DMS153 treated with DMSO at 0.1 percent for 48 hours (cell line): ENCODE data around the gene PATL2.
"Not testable (repeated sequence)": the region's sequence is repeated elsewhere in the genome, so short reads cannot be mapped to it uniquely, and the experiment has no call there.

ENCODE experiments used
- DNase-seq: peaks from one replicate; lab custom pipeline; 2025; ENCODE audit not compliant: unreplicated experiment; lab: John Stamatoyannopoulos, UW

PATL2 gene

DNA sequence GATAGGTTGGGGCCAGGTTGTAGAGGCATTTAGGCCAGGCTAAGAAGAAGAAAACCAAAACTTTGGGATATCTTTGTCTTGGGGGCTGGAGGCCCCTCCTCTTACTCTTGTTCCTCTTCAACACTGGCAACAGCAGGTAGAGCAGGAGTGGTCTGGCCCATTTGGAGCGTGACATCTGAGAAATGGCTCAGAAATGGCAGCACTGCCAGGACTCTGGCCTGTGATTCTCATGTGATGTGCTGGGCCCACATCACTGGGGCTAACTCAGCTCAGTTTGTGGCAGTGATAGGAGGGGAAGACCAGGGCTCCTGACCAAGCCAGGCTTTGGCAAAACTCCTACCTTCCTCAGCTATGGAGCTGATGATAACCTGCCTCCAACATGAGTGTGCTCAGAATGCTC lies 18.5 kb downstream of the PATL2 start:
- no peak for DNase-seq

- DNase-seq = not testable (repeated sequence)
Observed at GRCh38 chr15:44690245-44690644, 20.9 kb downstream of the PATL2 start.

DNA sequence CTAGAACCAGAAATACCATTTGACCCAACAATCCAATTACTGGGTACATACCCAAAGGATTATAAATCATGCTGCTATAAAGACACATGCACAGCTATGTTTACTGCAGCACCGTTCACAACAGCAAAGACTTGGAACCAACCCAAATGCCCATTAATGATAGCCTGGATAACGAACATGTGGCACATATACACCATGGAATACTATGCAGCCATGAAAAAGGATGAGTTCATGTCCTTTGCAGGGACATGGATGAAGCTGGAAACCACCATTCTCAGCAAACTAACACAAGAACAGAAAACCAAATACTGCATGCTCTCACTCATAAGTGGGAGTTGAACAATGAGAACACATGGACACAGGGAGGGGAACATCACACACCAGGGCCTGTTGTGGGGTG lies 21.8 kb downstream of the PATL2 start:
- not testable (repeated sequence) for DNase-seq

- peak; percentile 9 for DNase-seq
Observed at GRCh38 chr15:44682809-44683682, 28.1 kb downstream of the PATL2 start.

DNA sequence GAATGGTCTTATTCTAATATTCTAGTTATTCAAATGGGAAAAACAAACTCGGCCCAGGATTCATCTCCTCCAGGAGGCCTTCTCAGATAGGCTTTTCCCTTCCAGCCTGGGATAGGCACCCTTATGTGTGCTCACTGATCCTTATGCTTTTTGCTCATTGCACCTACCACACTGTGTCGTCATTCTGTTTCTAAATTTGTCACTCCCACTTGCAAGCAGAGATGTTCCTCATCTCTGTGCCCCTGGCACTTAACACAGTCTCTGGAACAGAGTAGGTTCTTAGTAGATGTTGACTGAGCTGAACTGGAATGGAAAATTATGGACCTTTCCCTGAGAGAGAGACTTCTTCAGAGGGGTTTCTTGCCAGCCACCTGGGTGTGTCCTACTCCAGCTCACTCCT lies 28.9 kb downstream of the PATL2 start:
- no peak for DNase-seq

DNA sequence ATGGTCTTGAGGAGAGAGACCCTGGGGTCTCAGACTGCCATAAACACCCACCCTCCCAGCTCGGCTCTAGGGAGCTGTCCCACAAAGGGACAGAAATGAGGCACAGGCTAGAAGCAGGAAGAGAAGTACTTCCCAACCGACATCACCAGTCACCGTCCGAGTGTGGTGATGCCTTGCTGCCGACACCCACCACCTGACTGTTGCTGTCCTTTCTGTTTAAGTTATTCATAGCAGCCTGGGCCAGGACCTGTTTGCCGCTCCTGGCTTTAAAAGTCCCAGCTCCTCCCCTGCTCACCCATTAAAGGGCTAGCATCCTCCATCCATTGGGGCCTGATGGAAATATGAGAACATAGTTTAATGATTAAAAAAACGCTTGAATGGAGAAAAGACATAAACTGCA lies 34.4 kb downstream of the PATL2 start:
- DNase-seq = no peak

- DNase-seq = no peak
Observed at GRCh38 chr15:44675911-44676310, 35.2 kb downstream of the PATL2 start.

- DNase-seq = no peak
Observed at GRCh38 chr15:44673639-44674038, 37.5 kb downstream of the PATL2 start.

GRCh38 chr15:44670087-44670950 lies 40.8 kb downstream of the PATL2 start:
- no peak for DNase-seq

GRCh38 chr15:44668921-44669320 lies 42.2 kb downstream of the PATL2 start:
- no peak for DNase-seq

DNA sequence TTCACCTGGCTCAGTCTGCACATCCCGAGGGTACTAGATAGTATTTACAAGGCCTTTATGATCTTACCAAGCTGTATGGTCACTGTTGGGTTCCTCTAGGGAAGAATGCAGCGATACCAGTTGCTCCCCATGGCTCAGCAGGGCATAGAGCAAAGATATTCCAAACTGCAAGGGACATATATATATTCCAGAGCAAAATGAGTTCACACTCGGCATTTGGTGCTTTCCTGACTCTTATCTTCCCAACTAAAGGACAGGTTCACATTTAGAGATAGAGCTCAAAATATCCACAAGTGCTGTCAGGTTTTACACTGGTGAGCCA lies 44.1 kb downstream of the PATL2 start:
- no peak for DNase-seq

GRCh38 chr15:44666210-44667038 lies 44.7 kb downstream of the PATL2 start:
- DNase-seq = no peak

- peak; percentile 76 for DNase-seq
Observed at GRCh38 chr15:44663410-44664308, 47.5 kb downstream of the PATL2 start, which contains the start of gene SPG11. Gene SPG11, minus strand, starts transcription at chr15:44663662. Its CDS starts 15 bp downstream, at chr15:44663647.

DNA sequence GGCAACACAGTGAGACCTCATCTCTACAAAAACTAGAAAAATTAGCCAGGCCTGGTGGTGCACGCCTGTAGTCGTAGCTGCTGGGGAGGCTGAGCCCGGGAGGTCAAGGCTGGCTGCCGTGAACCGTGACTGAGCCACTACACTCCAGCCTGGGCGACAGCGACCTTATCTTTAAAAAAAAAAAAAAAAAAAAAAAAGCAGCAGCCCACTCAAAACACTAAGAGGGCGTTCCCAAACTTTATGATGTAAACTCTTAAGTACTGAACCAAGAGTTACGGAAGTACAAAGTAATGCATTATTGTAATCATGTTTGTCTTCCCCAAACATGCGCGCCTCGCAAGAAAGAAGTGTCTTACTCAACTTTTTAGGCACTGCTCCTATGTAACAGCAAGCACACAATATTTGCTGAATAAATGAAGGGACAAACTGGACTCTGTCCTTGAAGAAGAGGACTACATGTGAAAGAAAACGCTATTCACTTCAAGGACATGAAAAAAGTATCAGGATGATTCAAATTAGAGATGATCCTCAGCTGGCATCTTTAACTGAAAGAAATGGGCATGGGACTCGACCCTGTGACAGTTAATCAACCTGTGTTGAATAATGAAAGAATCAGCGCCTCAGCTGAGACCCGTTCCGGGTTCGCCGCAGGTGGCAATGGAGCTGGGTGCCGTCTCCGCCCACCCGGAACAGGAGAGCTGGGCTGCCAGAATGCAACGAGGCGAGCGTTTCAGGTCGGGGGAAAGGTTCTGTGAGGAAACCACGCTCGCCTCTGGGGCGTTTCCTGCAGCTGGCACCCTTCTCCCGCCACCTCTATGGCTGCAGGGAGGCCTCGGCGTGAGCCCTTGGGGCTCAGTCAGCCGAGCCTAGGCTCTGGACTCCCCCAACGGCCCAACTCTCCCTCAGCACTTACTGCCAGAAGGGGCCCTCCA lies 48.4 kb downstream of the PATL2 start:
- peak; percentile 3 for DNase-seq

- no peak for DNase-seq
Observed at GRCh38 chr15:44661576-44661975, 49.5 kb downstream of the PATL2 start.

- no peak for DNase-seq
Observed at GRCh38 chr15:44659056-44659455, 52.1 kb downstream of the PATL2 start.

DNA sequence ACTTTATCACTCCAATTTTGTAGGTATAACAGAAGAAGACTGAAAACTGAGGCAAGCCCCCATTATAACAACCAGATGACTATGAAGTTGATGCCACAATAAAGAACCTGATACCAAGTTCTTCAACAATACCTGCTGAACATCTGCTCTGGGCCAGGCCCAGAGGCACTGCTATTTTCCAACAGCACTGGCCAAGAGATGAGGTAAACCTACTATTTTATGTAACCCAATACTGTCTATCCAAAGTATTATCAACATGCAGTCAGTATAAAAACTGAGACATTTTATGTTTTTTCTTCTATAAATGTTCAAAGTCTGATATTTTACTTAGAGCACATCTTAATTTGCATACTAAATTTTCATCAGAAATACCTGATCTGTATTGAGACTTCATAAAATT lies 53.7 kb downstream of the PATL2 start:
- no peak for DNase-seq

DNA sequence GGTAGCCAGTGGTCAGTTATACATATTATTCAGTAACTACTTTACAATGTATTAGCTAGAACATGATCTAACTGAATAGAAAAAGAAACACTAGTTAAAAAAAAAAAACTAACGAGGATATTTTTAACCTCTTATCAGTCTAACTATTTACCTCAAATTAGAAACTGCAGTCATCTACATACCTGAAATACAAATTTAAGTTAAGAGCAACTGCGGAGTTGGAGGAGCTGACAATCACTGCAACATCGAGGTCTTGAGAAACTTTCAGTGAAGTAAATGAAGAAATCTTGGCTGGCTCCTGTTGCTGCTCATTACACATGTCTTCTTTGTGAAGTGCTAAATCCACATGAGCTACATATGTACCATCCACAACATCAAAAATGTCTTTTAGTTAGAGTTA lies 54.2 kb downstream of the PATL2 start:
- no peak for DNase-seq

- DNase-seq = no peak
Observed at GRCh38 chr15:44656298-44656697, 54.8 kb downstream of the PATL2 start.
